Trophoblast cell (in vitro differentiated cells and primary cell): ENCODE results near the gene LRBA.

Source experiments
- DNase-seq, 2 donors: peaks; one replicate each; pipeline ENCODE4 v3.0.0-alpha.2; 2016
- H2AFZ ChIP-seq: 2 replicates; pipeline ENCODE4 v1.6.1; 2013; ENCODE audit warnings: low read length, moderate library complexity, mild to moderate bottlenecking; ENCODE audit not compliant: insufficient read depth, poor library complexity
- H2AK5ac ChIP-seq: 2 replicates; pipeline ENCODE4 v1.6.1; 2013; ENCODE audit warnings: mild to moderate bottlenecking, low read length
- H2BK120ac ChIP-seq: 2 replicates; pipeline ENCODE4 v1.6.1; 2013; ENCODE audit warnings: low read length, mild to moderate bottlenecking, moderate library complexity; ENCODE audit not compliant: insufficient read depth, poor library complexity
- H2BK12ac ChIP-seq: 2 replicates; pipeline ENCODE4 v1.6.1; 2013; ENCODE audit warnings: mild to moderate bottlenecking, low read length, moderate library complexity
- H2BK5ac ChIP-seq: 2 replicates; pipeline ENCODE4 v1.6.1; 2013; ENCODE audit warnings: low read length, low read depth, moderate library complexity, mild to moderate bottlenecking; ENCODE audit not compliant: poor library complexity
- H3K14ac ChIP-seq: 2 replicates; pipeline ENCODE4 v1.6.1; 2013; ENCODE audit warnings: mild to moderate bottlenecking, low read length
- H3K18ac ChIP-seq: 2 replicates; pipeline ENCODE4 v1.6.1; 2013; ENCODE audit warnings: mild to moderate bottlenecking, low read length
- H3K23ac ChIP-seq: 2 replicates; pipeline ENCODE4 v1.6.1; 2013; ENCODE audit warnings: low read length
- H3K27ac ChIP-seq: 2 replicates; pipeline ENCODE4 v1.5.1; 2013; ENCODE audit warnings: low read depth, mild to moderate bottlenecking, inconsistent platforms, low read length, moderate library complexity
- H3K27me3 ChIP-seq: 2 replicates; pipeline ENCODE4 v1.6.1; 2013; ENCODE audit warnings: inconsistent platforms, mild to moderate bottlenecking, low read length, moderate library complexity; ENCODE audit not compliant: insufficient read depth
- H3K36me3 ChIP-seq, 2 experiments: 1 replicate in 1 of 2; 2 replicates in 1 of 2; pipeline ENCODE4 v1.6.1; 2013; ENCODE audit warnings: low read length in 2 of 2, mild to moderate bottlenecking in 2 of 2, moderate library complexity in 1 of 2; ENCODE audit not compliant: insufficient read depth in 2 of 2, control insufficient read depth in 1 of 2
- H3K4ac ChIP-seq: 2 replicates; pipeline ENCODE4 v1.6.1; 2013; ENCODE audit warnings: low read depth, mild to moderate bottlenecking, low read length, moderate library complexity
- H3K4me1 ChIP-seq, 2 experiments: 1 replicate in 1 of 2; 2 replicates in 1 of 2; pipeline ENCODE4 v1.6.1; 2013; ENCODE audit warnings: low read length in 2 of 2, mild to moderate bottlenecking in 2 of 2, moderate library complexity in 1 of 2; ENCODE audit not compliant: insufficient read depth in 2 of 2, control insufficient read depth in 1 of 2
- H3K4me2 ChIP-seq: 2 replicates; pipeline ENCODE4 v1.6.1; 2013; ENCODE audit warnings: inconsistent platforms, mild to moderate bottlenecking, low read length, moderate library complexity
- H3K4me3 ChIP-seq: 2 replicates; pipeline ENCODE4 v1.5.1; 2013; ENCODE audit warnings: mild to moderate bottlenecking, low read depth, low read length, inconsistent platforms
- H3K79me1 ChIP-seq: one replicate; pipeline ENCODE4 v1.6.1; 2013; ENCODE audit warnings: low read length
- H3K79me2 ChIP-seq: 2 replicates; pipeline ENCODE4 v1.6.1; 2013; ENCODE audit warnings: low read length, mild to moderate bottlenecking; ENCODE audit not compliant: control insufficient read depth, insufficient read depth, poor library complexity
- H3K9ac ChIP-seq: 2 replicates; pipeline ENCODE4 v1.6.1; 2013; ENCODE audit warnings: mild to moderate bottlenecking, low read length
- H3K9me3 ChIP-seq: 2 replicates; pipeline ENCODE4 v1.6.1; 2013; ENCODE audit warnings: low read depth, mild to moderate bottlenecking, control low read depth, inconsistent platforms, low read length; ENCODE audit not compliant: insufficient read depth
- H4K12ac ChIP-seq: 2 replicates; pipeline ENCODE4 v1.6.1; 2013; ENCODE audit warnings: low read depth, mild to moderate bottlenecking, low read length, moderate library complexity
- H4K8ac ChIP-seq: 2 replicates; pipeline ENCODE4 v1.6.1; 2013; ENCODE audit warnings: low read depth, mild to moderate bottlenecking, low read length, moderate library complexity
- H4K91ac ChIP-seq: one replicate; pipeline ENCODE4 v1.6.1; 2013; ENCODE audit warnings: low read depth, mild to moderate bottlenecking, low read length, moderate library complexity
- WGBS: extraction: QIAGEN DNeasy Blood & Tissue Kit; methylation state at CpG from one replicate; pipeline ENCODE4 v1.1.7; 2013; ENCODE audit warnings: missing lambda C conversion rate; ENCODE audit not compliant: insufficient read length, insufficient coverage; ENCODE audit errors: extremely low coverage; 5-methylcytosine and 5-hydroxymethylcytosine counted together

The LRBA gene

DNA sequence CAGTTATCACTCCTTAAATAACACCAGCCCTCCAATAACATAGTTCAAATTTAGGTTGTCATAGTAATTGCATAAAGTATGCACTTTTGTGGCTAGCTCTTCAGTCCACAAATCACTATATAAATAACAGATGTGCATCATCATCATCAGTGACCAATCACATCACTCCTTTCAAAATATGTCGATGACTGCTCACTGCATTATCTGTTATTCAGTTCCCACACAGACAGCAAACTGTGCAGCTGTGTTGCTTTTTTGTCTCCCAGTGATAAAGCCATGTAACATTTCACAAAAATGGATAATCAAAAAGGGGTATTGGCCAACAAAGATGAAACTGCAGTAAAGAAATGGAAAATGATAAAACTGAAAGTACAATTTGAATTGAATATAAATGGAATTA, 731.4 kb downstream of the LRBA start:
- H2BK5ac ChIP-seq = no peak overlapping the region
- peaks cover 5% of the 10 kb centered on the region in 2 experiments for H3K4me1 ChIP-seq
- no peaks in the 10 kb centered on the region for H3K79me1 ChIP-seq
- H3K4ac ChIP-seq = no peak overlapping the region
- no peak overlapping the region for H4K8ac ChIP-seq
- H3K27ac ChIP-seq = no peak overlapping the region
- H3K36me3 ChIP-seq = peaks cover 2% of the 10 kb centered on the region in 2 experiments
- H3K9ac ChIP-seq = no peak overlapping the region
- no peak overlapping the region for H3K4me2 ChIP-seq
- H3K23ac ChIP-seq = no peak overlapping the region
- H4K12ac ChIP-seq = no peak overlapping the region
- H2BK120ac ChIP-seq = no peak overlapping the region
- no peaks in the 10 kb centered on the region for H3K27me3 ChIP-seq
- no peak overlapping the region for H4K91ac ChIP-seq
- no peak overlapping the region for H2BK12ac ChIP-seq
- H3K79me2 ChIP-seq = no peaks in the 10 kb centered on the region
- no peak overlapping the region for H2AFZ ChIP-seq
- no peak for DNase-seq
- WGBS = no CpG with 5 or more reads among the region's 1 CpG
- H3K18ac ChIP-seq = no peak overlapping the region
- H3K14ac ChIP-seq = no peak overlapping the region
- H3K9me3 ChIP-seq = no peaks in the 10 kb centered on the region
- no peak overlapping the region for H3K4me3 ChIP-seq
- H2AK5ac ChIP-seq = no peak overlapping the region

DNA sequence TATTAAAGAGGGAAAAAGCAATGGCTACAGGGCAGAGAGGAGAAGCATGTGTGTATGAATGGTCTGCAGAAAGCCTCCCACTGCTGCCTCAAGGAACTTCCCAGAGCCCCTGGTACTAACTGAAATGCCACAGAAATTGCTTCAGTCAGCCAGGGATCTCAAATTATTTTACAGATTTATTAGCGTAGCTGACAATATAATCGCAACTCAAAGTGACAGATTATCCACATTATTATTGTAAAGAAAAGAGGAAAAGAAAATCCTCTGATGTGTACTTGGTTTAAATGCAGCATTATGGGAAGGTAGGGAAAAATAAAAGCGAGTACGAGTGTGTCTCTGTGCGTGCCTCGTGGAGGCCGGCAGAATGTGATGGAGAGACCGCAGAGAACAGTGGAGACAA, 734.1 kb downstream of the LRBA start:
- Histone ChIP-seq H3K23ac (no peak overlapping the region), H4K8ac (no peak overlapping the region), H3K9me3 (no peaks in the 10 kb centered on the region), H3K4me1 (peaks cover 5 to 7% of the 10 kb centered on the region in 2 experiments), H3K4me3 (no peak overlapping the region), H4K12ac (no peak overlapping the region), H3K14ac (no peak overlapping the region), H2AFZ (no peak overlapping the region), H3K79me1 (no peaks in the 10 kb centered on the region), H3K36me3 (peaks cover 2% of the 10 kb centered on the region in 2 experiments), H3K4me2 (peak overlapping the region; percentile 39), H2BK5ac (no peak overlapping the region), H3K27me3 (no peaks in the 10 kb centered on the region), H3K79me2 (no peaks in the 10 kb centered on the region), H2AK5ac (no peak overlapping the region), H3K27ac (peak overlapping the region; percentile 63), H3K9ac (no peak overlapping the region), H3K18ac (no peak overlapping the region), H2BK12ac (no peak overlapping the region), H3K4ac (no peak overlapping the region), H2BK120ac (no peak overlapping the region), H4K91ac (no peak overlapping the region)
- DNase-seq = no peak
- no CpG with 5 or more reads among the region's 8 CpGs for whole genome bisulfite sequencing

DNA sequence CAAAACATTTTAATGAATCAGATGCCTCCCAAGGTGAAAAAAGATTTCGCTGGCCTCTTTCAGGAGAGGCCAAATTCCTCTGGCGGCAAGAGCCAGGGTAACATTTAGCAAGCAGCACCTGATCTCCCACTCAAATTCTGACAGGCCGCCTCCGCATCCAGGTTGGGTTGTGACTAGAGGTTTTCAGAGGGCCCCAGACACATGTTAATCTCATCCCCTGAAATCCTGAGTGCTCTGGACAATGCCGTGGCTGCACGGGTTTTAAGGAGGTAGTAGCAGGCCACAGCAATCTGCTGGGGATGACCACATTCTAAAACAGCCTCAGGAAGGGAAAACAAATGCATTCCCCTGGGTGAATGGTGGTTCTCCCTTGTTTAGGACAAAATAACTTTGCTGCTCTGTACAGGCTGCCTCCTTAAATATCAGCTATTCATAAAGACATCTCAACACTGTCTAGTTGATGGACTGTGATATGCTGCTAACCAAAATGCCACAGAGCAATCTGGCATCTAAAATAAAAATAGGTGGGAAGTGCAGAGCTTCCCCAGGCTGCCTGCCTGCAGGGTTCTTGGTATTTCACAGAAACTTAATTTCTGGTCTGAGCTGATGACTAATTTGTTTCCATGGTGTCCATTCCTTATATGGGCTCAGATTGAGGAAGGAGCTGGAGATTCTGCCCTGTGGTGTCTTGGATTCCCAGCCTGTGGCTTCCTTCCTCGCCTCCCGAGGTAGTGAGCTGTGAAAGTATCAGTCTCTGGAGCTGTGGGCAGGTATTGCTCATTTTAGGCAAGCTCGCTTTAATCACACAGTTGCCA, 734.8 kb downstream of the LRBA start:
- H3K27me3 ChIP-seq = no peaks in the 10 kb centered on the region

DNA sequence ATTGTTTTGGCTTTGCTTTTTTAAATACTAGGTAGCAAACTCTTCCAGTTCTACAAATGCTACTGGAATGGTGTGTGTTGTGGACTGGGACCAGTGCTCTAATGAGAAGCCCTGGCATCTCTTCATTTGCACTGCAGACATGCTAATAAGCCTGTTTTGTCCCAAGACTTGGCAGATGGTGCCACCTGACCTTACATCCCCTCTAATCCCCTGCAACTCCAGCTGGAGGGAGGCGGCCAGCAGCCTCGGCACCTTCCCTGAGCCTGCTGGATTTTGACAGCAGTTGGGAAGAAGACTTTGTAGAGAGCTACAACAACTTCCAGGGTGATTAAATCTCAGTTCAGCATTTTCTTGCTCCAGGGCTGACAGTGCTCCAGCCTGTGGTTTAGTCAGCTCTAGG, 736.9 kb downstream of the LRBA start:
- no peak for DNase-seq
- no peak overlapping the region for H2BK12ac ChIP-seq
- no peaks in the 10 kb centered on the region for H3K79me1 ChIP-seq
- no peaks in the 10 kb centered on the region for H3K27me3 ChIP-seq
- H3K9me3 ChIP-seq = no peaks in the 10 kb centered on the region
- H3K23ac ChIP-seq = no peak overlapping the region
- H3K27ac ChIP-seq = no peak overlapping the region
- no peak overlapping the region for H3K4ac ChIP-seq
- H3K4me3 ChIP-seq = no peak overlapping the region
- WGBS = no CpG with 5 or more reads among the region's 2 CpGs
- H2AFZ ChIP-seq = no peak overlapping the region
- H3K9ac ChIP-seq = no peak overlapping the region
- no peak overlapping the region for H3K4me2 ChIP-seq
- no peak overlapping the region for H2AK5ac ChIP-seq
- no peak overlapping the region for H3K18ac ChIP-seq
- H3K14ac ChIP-seq = no peak overlapping the region
- H3K36me3 ChIP-seq = peaks cover 2% of the 10 kb centered on the region in 2 experiments
- H4K91ac ChIP-seq = no peak overlapping the region
- H2BK5ac ChIP-seq = no peak overlapping the region
- H4K8ac ChIP-seq = no peak overlapping the region
- H2BK120ac ChIP-seq = no peak overlapping the region
- peaks cover 5 to 7% of the 10 kb centered on the region in 2 experiments for H3K4me1 ChIP-seq
- no peaks in the 10 kb centered on the region for H3K79me2 ChIP-seq
- H4K12ac ChIP-seq = no peak overlapping the region

More for the DNA sequence above, 734.8 kb downstream of the LRBA start:
- Histone ChIP-seq H3K4ac (no peak overlapping the region), H2AK5ac (no peak overlapping the region), H2AFZ (no peak overlapping the region), H3K36me3 (peaks cover 2% of the 10 kb centered on the region in 2 experiments), H3K79me1 (no peaks in the 10 kb centered on the region), H3K79me2 (no peaks in the 10 kb centered on the region), H3K27ac (peak overlapping the region; percentile 63), H2BK120ac (no peak overlapping the region), H3K9ac (no peak overlapping the region), H3K4me2 (peak overlapping the region; percentile 39), H3K4me3 (no peak overlapping the region), H4K91ac (no peak overlapping the region), H2BK5ac (no peak overlapping the region), H3K9me3 (no peaks in the 10 kb centered on the region), H3K14ac (no peak overlapping the region), H2BK12ac (no peak overlapping the region), H4K12ac (no peak overlapping the region), H3K23ac (no peak overlapping the region), H3K4me1 (peaks cover 5 to 7% of the 10 kb centered on the region in 2 experiments), H4K8ac (peak overlapping the region; percentile 43), H3K18ac (no peak overlapping the region)
- DNase-seq = peak in 1 of 2 donors; percentile 34
- WGBS = no CpG with 5 or more reads among the region's 9 CpGs
